Osteoblast (primary cell): ENCODE data around the gene TMUB2. TPM values are rescaled to one million over a fixed set of nuclear protein-coding genes. Genes with fewer than 3 reads are reported as not detected.
A peak's percentile ranks its signal among the peaks of the same experiment; 100 is the strongest.

Experiments
- DNase-seq: peaks from one replicate; pipeline ENCODE4 v3.0.0; 2011; ENCODE audit warnings: low spot score, mixed read lengths; ENCODE audit not compliant: insufficient read length; ENCODE audit errors: missing footprints
- H2AFZ ChIP-seq: 2 replicates; pipeline ENCODE4 v1.6.0; 2011; ENCODE audit warnings: mild to moderate bottlenecking, low read length
- H3K27ac ChIP-seq: 2 replicates; pipeline ENCODE4 v1.5.1; 2011; ENCODE audit warnings: mild to moderate bottlenecking, low read depth, low read length, moderate library complexity
- H3K27me3 ChIP-seq: 2 replicates; pipeline ENCODE4 v1.6.0; 2012; ENCODE audit warnings: mild to moderate bottlenecking, control low read depth, inconsistent platforms, low read length, moderate library complexity; ENCODE audit not compliant: insufficient read depth
- H3K36me3 ChIP-seq: 2 replicates; pipeline ENCODE4 v1.5.1; 2011; ENCODE audit warnings: mild to moderate bottlenecking, low read length, control low read depth, moderate library complexity; ENCODE audit not compliant: insufficient read depth
- H3K4me1 ChIP-seq: 2 replicates; pipeline ENCODE4 v1.5.1; 2011; ENCODE audit warnings: mild to moderate bottlenecking, low read length, control low read depth, moderate library complexity; ENCODE audit not compliant: insufficient read depth
- H3K4me2 ChIP-seq: 2 replicates; pipeline ENCODE4 v1.6.0; 2011; ENCODE audit warnings: mild to moderate bottlenecking, low read length; ENCODE audit not compliant: insufficient read depth
- H3K4me3 ChIP-seq: fragments of 200-600 bp; sonication (generic); 3 replicates; pipeline ENCODE4 v1.5.1; 2012; ENCODE audit warnings: mild to moderate bottlenecking, low read length, inconsistent platforms; ENCODE audit not compliant: insufficient read depth
- H3K79me2 ChIP-seq: 2 replicates; pipeline ENCODE4 v1.6.0; 2012; ENCODE audit warnings: mild to moderate bottlenecking, low read length, control low read depth, inconsistent platforms; ENCODE audit not compliant: insufficient read depth
- H3K9me3 ChIP-seq: 2 replicates; pipeline ENCODE4 v1.5.1; 2011; ENCODE audit warnings: low read depth, low read length, control low read depth
- H4K20me1 ChIP-seq: 2 replicates; pipeline ENCODE4 v1.6.0; 2012; ENCODE audit warnings: mild to moderate bottlenecking, low read length, control low read depth; ENCODE audit not compliant: insufficient read depth
- CTCF ChIP-seq: IDR thresholded peaks from 2 replicates; pipeline ENCODE4 v1.5.1; 2011; ENCODE audit warnings: mild to moderate bottlenecking, low read depth, low read length, moderate library complexity; ENCODE audit errors: extremely low read depth
- total RNA-seq: library from RNA; depleted of rRNA; stranded (reverse); fragments of >200 nt; gene quantifications from 2 replicates; pipeline ENCODE4 v1.2.3, GENCODE V29; 2012

The TMUB2 gene
- total RNA-seq, 1 donor: 27.9 TPM

GRCh38 chr17:44209786-44210341, 23.1 kb downstream of the TMUB2 start:
- H3K4me2 ChIP-seq: peak overlapping the region; percentile 54
- H3K9me3 ChIP-seq: no peaks in the 10 kb centered on the region
- no peak overlapping the region for H3K4me3 ChIP-seq
- no peak overlapping the region for H2AFZ ChIP-seq
- TF ChIP-seq CTCF: no peak
- peak; percentile 58 for DNase-seq
- H3K27me3 ChIP-seq: no peaks in the 10 kb centered on the region
- peak overlapping the region; percentile 10 for H3K27ac ChIP-seq
- no peaks in the 10 kb centered on the region for H3K79me2 ChIP-seq
- peaks cover 21% of the 10 kb centered on the region for H4K20me1 ChIP-seq
- peaks cover 63% of the 10 kb centered on the region for H3K36me3 ChIP-seq
- peaks cover 11% of the 10 kb centered on the region for H3K4me1 ChIP-seq

GRCh38 chr17:44210342-44211192, 23.8 kb downstream of the TMUB2 start:
- Histone ChIP-seq H4K20me1 (peaks cover 26% of the 10 kb centered on the region), H3K27me3 (no peaks in the 10 kb centered on the region), H3K4me2 (peak overlapping the region; percentile 54), H3K36me3 (peaks cover 70% of the 10 kb centered on the region), H3K4me3 (no peak overlapping the region), H3K27ac (peak overlapping the region; percentile 10), H2AFZ (no peak overlapping the region), H3K4me1 (peaks cover 11% of the 10 kb centered on the region), H3K79me2 (peaks cover 1% of the 10 kb centered on the region), H3K9me3 (no peaks in the 10 kb centered on the region)
- peak; percentile 89 for TF ChIP-seq CTCF
- DNase-seq: peak; percentile 100

- Histone ChIP-seq H3K27ac (no peak overlapping the region), H4K20me1 (peaks cover 32% of the 10 kb centered on the region), H3K27me3 (no peaks in the 10 kb centered on the region), H2AFZ (no peak overlapping the region), H3K79me2 (peaks cover 11% of the 10 kb centered on the region), H3K4me2 (no peak overlapping the region), H3K36me3 (peaks cover 80% of the 10 kb centered on the region), H3K4me1 (peaks cover 11% of the 10 kb centered on the region), H3K4me3 (no peak overlapping the region), H3K9me3 (no peaks in the 10 kb centered on the region)
- TF ChIP-seq CTCF: no peak
- DNase-seq: peak; percentile 80
These were observed 24.8 kb downstream of the TMUB2 start for GRCh38 chr17:44211281-44212265.
